ENCODE measurements around the gene RTP1.

RTP1 gene

DNA sequence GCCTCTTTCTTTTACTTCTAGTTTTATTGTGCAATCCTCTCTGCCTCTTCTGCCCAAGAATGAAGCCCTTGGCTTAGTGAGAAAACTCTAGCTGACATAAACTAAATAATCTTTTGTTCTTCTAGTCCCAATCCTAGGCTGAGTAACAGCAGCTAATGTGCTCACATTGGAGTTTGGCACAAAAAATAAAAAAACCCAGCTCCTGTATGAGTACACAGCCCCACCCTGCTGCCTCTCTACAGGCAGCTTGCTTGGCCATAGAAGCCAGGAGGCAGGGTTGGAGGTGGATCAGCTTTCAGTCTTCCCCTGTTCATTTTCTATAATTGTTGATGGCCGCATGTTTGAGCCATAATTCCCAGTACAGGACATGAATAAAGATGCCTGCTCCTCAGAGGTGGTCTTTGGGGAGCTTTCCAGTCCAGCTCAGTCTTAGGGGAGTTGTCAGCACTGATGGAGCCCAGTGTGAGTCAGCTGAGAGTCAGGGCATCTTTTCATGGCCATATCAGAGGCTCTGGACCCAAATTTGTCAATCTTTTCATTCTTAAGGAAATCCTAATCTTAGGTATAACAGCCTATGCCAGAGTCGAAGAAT, 46.7 kb downstream of the RTP1 start:
- DNase-seq = no peak

GRCh38 chr3:187247398-187247797, 50.1 kb downstream of the RTP1 start:
- no peak for DNase-seq
